ENCODE data around the gene CDH23.

CDH23 gene

GRCh38 chr10:71750124-71750841, 353.6 kb downstream of the CDH23 start:
- DNase-seq: peak; percentile 68 to 71

DNA sequence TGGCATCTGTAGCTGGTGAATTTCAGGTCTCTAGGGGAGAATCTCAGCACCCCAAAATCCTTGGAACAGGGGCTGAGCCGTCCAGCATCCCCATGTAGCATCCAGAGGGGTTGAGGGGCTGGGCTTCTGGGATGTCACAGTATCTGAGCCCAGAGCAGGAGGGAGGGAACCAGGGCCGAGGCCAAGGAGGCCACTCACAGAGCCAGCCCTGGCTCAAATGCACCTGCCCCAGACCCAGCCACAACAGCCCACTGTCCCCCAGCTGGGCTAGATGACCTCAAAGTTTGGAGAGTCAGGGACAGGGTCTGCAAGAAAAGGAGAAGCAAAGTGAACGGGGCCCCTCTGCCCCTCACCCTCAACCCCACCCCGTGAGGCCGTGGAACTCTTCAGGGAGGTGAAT, 354.3 kb downstream of the CDH23 start:
- DNase-seq: no peak

DNA sequence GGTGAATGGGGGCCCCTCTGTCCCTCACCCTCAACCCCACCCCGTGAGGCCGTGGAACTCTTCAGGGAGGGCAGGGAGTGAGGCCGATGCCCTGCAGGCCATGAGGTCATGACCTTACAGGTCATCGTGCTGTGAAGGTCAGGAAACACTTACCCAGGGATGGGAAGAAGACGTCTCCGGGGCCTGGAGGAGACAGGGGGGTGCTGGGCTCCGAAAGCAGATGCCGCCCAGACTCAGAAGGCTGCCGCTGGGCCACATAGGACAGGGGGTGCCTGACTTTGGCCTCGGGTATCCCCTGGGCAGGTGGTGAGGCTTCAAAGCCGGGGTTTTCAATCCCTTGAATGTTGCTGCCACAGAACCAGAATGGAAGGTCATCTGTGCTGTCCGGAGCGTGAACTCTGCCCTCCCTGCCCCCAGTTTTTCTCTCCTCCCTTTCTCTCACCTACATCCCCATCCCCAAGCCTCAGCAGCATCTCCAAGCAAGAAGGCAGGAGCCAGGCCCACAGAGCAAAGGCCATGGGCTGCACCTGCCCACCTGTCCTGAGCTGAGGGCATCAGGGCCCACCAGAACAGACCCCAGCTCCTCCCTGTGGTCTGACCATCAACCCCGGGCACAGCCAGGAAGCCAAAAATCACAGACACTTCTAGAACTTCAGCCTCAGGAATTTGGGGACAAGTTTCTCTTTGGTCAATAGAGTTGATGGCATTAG, 354.9 kb downstream of the CDH23 start:
- DNase-seq: no peak

GRCh38 chr10:71752391-71753090, 355.8 kb downstream of the CDH23 start:
- no peak for DNase-seq

GRCh38 chr10:71753091-71753959, 356.6 kb downstream of the CDH23 start:
- DNase-seq: peak; percentile 90 to 91

- no peak for DNase-seq
These were observed 357.3 kb downstream of the CDH23 start for GRCh38 chr10:71753960-71754505.

DNA sequence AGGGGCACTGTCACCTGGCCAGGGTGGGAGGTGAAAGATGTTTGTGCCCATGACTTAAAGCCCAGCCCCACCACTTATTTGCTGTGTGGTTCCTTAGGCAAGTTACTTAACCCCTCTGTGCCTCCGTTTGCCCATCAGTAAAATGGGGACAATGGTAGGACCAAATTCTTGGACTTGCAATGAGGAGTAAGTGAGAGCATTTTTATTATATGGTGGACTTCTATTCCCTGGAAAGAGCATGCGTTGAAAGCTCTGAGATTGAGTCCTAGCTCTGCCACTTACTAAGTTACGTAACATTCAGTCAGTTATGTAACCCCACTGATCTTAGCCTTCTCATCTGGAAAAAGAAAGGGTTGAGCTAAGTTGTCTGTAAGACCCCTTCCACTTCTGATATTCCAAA, 357.8 kb downstream of the CDH23 start:
- DNase-seq: peak; percentile 27 to 42

GRCh38 chr10:71755179-71755879, 358.6 kb downstream of the CDH23 start:
- no peak for DNase-seq

DNA sequence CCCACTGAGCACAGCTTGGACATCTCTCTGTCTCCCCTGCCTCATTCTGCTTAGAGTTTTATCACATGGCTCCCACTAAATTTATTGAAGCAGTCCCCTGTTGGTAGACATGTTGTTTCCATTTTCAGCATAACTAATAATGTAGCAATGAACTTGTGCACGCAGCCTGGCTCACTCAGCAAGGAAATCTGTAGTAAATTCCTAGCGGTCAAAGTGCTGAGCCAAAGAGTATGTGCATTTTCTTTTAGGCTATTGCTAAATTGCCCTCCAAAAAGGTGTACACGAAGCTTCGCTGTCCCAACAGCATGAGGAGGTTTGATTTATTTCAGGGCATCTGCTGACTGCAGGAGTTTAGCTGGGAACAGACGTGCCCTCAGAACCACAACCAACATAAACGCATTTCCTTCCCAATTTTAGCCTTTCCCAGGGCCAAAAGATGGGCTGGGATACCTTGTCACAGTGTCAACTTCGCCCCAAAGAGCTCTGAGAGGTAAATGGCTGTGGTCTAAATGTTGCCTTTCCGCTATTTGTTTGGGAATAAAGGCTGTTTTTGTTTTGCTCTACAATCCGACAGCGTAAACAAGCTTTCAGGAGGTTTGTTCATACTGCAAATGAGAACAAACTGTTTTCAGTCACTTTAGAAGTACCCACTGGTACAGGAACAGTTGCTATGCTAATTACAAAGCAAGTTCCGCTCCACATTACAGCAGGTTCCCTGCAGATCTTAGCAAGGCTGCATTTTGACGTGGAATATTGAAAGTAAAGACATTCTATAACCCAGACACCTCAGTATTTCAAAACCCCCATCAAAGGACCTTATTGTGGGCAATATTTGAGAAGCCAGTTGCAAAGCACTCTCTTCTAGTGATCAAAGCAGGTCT, 359.8 kb downstream of the CDH23 start:
- DNase-seq: no peak

- DNase-seq: no peak
These were observed 360.7 kb downstream of the CDH23 start for GRCh38 chr10:71757399-71757922.

DNA sequence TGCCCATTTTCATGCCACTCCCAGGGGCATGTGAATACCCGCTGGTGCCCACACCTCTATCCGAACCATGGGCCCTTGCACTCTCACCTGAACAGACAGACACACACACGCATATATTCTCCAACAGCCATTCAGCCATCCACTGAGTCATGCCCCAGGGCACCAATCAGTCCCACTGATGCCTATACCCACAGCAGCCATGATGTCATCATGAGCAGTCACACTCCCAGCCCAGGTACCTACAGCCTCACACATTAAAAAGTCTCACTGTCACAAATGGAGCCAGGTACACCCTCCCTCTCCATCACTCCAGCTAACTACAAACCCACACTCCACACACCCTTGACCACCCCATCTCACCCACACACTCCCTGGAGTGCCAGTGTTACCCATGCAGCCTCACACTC, 364.4 kb downstream of the CDH23 start:
- no peak for DNase-seq

DNA sequence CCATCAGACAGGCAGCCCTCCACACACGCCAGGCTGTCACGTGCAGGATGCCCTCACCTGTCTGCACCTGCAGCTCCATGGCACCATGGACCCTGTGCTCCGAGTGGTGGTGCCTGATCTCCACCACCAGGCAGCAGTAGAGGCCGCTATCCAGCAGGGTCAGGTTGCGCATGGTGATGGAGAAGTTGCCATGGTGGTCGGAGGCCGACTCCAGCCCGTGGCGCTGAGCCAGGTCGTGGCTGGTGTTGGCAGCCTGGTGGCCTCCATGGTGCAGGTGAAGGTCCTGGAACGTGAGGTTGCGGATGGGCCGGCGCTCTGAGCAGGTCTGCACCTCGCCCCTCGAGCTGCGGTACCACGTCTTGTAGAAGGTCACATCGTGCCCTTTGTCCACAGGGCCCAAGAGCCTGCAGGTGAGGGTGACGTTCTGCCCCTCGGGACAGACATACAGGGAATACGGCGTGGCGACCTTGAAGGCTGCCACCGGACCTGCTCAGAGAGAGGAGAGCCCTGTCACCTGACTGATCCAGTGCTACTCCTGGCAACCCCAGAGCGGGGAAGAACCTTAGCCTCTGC, 364.9 kb downstream of the CDH23 start:
- no peak for DNase-seq

- no peak for DNase-seq
These were observed 365.6 kb downstream of the CDH23 start for GRCh38 chr10:71762324-71762723.

GRCh38 chr10:71763352-71764127, 366.8 kb downstream of the CDH23 start:
- no peak for DNase-seq

GRCh38 chr10:71765176-71765904, 368.6 kb downstream of the CDH23 start:
- DNase-seq: no peak

DNA sequence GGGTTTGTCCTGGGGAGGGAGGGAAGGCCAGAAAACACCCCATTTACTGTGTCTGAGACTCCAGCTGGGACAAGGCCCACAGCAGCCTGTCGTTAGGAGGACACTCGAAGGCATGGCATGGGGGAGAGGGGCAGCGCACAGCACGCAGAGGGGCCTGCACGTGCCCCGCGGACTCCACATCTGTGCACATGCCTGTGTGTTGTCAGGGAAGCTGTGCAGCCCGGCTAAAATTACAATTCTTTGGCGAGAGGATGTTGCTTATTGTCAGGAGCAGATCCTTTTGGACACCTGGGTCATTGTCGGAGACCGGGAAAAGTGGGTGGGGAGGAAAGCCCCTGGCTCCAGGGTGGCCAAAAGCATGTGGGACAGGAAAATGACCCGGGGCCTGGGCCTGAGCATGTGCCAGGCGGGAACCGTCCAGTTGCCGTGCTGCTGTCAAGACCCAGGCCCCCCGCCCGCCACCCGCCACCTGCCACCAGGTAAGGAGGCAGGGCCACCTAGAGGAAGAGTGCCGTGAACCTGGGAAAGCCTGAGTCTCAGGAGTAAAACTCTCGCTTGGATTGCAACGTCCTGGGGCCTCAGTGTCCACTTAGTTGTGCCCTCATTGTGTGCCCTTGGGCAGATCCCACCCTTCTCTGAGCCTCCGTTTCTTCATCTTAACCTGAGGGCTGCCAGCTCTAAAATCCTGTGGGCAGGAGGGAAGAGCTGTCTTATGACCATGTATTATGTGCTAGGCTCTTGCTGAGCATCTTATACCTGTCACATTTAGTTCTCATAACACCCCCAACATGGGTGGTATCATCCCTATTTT, 369.4 kb downstream of the CDH23 start:
- no peak for DNase-seq

GRCh38 chr10:71766717-71767419, 370.1 kb downstream of the CDH23 start:
- DNase-seq: no peak
